HG02884 (cell line): ENCODE results near the gene EMX2.

Experiments
- ATAC-seq: cut with Tn5 transposase; IDR thresholded peaks from one replicate; pipeline ENCODE4 v1.9.1; 2021; ENCODE audit warnings: mild to moderate bottlenecking, moderate library complexity; ENCODE audit not compliant: unreplicated experiment

EMX2 gene

DNA sequence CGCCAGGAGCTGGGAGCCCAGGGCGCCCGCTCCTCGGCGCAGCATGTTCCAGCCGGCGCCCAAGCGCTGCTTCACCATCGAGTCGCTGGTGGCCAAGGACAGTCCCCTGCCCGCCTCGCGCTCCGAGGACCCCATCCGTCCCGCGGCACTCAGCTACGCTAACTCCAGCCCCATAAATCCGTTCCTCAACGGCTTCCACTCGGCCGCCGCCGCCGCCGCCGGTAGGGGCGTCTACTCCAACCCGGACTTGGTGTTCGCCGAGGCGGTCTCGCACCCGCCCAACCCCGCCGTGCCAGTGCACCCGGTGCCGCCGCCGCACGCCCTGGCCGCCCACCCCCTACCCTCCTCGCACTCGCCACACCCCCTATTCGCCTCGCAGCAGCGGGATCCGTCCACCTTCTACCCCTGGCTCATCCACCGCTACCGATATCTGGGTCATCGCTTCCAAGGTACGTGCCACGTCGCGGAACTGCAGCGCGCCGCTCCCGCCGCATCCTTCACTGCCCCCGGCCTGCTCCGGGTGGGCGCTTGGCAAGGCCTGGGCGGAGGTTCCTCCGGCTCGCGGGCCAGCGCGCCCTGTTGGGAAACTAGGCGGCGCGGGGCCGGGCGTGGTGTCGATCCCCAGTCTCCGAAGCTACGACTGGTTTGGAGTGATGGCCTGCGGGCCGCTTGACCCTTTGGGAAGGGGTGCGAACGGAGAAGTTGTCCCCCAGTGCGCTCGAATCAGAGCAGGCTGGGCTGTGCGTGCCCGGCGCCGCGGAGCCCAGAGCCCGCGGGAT is 868 bp downstream of the EMX2 start:
- ATAC-seq: no peak

- no peak for ATAC-seq
These were observed 1.6 kb downstream of the EMX2 start for GRCh38 chr10:117544004-117544701.

DNA sequence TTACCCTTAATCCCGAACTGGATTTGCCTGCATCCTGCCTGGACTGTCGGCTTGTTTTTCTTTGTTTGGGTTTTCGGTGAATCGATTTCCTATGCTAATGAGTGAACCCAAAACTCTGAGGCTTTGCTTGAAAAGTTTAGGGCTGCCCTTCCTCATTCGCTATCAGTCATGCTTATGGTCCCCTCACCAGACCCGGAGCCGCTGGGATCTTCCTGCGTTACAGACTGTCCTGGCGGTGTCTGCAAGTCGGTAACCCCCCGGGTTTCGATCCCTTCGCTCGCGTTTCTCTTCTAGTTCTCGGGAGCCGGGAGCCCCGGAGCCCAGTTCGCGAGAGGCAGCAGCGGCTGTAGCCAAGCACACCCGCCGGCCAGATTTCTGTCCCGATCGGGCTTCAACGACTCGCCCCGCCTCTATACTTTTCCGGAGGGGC is 2.2 kb downstream of the EMX2 start:
- ATAC-seq: no peak

GRCh38 chr10:117545141-117546019 is 2.8 kb downstream of the EMX2 start:
- ATAC-seq: no peak

- ATAC-seq: no peak
These were observed 3.6 kb downstream of the EMX2 start for GRCh38 chr10:117546020-117546580.

- ATAC-seq: no peak
These were observed 4.1 kb downstream of the EMX2 start for GRCh38 chr10:117546581-117547015.

DNA sequence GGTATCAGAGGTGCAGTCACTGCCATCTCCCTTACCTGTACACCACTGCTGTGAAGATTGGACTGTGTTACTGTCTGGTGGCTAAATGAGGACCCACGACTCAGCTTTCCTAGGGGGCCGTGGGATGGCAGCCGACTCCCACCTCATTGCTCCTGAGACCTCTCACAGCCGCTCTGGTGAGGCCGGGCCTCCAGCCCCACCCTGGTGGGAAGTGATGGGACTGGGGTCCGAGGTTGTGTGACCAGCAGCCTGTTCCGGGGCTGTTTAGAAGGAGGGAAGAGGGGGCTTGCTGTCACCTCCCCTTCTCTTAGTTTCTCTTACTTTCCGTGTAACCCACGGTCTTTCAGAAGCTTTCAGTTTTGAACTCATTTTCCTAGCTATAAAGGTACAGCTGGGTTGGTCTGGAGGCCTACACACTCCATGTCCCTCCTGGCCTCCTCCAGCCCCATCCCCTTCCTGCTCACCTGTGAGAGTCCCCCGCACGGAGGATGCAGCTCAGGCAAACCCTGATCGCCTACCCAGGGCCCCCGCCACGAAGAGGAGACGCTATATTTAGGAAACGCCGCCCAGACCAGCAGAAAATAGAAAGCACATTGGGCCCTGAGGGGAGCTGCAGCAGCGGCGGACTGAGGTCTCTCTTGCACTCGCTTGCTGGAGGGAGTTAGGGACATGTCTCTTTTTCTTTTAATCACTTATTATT is 4.6 kb downstream of the EMX2 start:
- no peak for ATAC-seq

GRCh38 chr10:117547716-117548668 is 5.4 kb downstream of the EMX2 start:
- no peak for ATAC-seq

DNA sequence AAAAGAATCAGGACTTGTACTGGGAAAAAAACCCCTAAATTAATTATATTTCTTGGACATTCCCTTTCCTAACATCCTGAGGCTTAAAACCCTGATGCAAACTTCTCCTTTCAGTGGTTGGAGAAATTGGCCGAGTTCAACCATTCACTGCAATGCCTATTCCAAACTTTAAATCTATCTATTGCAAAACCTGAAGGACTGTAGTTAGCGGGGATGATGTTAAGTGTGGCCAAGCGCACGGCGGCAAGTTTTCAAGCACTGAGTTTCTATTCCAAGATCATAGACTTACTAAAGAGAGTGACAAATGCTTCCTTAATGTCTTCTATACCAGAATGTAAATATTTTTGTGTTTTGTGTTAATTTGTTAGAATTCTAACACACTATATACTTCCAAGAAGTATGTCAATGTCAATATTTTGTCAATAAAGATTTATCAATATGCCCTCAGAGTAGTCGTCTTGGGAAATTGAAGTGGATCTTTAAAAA is 6.6 kb downstream of the EMX2 start:
- no peak for ATAC-seq

DNA sequence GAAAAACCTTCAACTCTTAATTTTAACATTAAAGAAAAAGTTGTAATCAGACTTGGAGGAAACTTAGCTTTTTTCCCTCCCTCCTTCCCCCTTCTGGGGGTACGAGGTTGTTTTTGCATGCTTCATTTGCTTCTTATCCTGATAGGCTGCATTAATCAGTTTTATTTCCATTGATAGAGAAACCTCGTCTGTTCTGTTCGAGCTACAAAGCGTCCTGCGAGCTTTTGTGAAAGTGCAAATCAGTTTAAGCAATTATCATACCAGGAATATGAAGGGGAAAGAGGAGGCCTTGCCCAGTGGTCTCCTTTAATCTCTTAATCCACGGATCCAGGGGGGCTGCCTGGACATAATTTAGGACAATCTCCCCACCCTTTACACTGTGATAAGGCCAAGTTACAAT is 7.5 kb downstream of the EMX2 start:
- no peak for ATAC-seq

- no peak for ATAC-seq
These were observed 8.2 kb downstream of the EMX2 start for GRCh38 chr10:117550599-117551329.

DNA sequence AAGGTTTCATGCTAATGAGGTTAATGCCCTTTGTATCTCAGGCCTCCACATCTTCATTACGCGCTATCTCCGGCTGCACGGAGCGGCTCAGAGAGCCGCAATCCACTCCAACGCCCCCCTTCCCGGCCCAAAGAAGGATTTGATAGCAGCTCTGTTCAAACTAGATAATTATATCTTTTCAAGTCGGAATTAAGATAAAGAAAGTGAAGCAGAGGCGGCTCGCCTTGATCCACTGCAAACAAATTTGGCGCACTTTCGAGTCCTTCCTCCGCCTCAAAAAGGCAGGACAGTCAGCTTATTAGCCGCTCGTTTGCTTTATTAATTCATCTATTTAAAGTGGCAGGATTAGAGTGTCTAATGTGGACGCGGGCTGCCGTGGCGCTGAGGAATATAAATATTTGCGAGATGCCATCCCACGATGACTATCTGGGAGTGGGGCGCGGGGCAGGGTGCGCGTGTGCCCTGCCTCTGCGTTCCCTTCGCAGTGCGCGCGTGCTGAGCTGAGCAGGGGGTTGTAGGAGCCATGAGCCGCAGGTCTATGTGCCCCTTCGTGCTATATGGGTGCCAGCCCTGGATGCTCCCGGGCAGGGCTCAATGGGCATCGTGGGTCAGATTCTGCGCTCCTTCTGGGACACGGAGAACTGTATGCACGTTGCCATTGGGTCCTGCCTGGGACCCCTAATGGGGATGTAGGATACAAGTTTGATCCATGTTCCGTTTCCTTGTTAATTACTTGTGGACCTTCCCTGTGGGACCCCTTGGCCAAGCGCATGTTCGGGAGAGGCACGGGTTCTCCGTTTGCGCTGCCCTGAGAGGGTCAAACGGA is 9.0 kb downstream of the EMX2 start:
- ATAC-seq: no peak

DNA sequence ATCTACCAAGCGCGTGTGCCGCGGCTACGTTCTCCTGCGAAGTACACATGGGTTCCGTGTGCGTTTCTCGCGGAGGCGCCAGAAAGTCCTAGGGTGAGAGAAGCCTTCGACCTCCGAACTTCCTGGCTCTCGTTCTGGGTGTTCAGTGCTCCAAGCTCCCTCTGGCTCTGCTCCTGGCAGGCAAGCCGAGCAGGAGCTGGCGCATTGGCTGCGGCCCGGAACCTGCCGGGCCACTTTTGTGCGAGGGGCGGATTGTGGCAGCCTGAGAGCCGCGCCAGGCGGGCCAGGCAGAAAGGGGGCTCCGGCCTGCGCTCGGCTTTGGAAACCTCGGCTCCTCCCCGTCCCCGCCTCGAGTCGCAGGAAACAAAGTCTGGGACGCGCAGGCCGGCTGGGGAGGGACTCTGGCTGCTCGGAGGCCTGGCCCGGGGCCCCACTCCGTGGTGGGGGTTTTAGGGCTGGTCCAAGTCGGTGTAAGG is 9.6 kb downstream of the EMX2 start:
- ATAC-seq: no peak

- ATAC-seq: no peak
These were observed 10.2 kb downstream of the EMX2 start for GRCh38 chr10:117552701-117553141.

DNA sequence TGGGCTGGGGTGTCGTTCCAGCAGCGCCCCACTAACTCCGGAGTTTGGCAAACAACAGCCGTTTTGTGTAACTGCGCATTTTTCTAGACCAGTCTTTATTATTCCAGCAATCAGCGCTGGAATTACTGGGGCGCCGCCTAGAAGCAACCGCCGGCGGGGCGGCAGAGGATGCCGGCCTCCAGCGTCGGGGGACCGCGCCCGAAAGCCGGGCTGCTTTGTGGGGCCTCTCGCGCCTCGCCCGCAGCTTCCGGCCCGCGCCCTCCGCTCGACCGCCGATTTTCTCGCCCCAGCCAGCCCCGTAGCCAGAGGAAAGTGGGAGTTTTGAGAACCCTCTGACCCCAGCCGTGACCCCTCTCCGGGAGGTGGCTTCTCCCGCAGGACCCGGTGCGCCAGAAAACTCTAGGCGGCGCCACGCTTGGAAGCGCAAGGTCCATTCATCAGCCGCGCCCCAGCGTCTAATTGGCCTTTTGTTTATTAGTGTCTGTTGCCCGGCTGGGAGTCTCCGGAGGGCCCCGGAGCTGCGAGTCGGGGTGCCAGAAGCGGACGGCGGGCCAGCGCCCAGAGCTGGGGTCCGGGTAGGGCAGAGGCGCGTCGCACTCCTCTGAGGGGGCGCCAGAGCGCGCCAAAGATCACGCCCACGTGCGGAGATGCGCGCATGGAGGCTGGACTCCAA is 10.7 kb downstream of the EMX2 start:
- ATAC-seq: no peak

DNA sequence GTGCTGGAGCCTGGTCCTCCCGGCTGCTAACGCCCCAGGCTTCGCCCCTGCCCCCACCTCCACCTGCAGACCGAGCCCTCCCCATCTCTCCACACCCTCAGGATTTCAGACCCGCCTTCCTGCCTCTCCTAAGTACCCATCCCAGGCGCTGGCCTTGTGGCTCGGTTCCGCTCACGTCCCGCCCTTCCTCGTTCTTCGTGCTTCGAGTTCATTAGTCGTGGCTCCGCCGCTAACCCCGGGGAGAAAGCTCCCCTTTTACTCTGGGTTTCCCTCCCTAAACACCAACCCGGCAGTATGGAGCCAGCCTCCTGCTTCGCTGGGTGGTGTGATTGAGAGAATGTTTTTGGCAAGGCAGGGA is 11.2 kb downstream of the EMX2 start:
- no peak for ATAC-seq

DNA sequence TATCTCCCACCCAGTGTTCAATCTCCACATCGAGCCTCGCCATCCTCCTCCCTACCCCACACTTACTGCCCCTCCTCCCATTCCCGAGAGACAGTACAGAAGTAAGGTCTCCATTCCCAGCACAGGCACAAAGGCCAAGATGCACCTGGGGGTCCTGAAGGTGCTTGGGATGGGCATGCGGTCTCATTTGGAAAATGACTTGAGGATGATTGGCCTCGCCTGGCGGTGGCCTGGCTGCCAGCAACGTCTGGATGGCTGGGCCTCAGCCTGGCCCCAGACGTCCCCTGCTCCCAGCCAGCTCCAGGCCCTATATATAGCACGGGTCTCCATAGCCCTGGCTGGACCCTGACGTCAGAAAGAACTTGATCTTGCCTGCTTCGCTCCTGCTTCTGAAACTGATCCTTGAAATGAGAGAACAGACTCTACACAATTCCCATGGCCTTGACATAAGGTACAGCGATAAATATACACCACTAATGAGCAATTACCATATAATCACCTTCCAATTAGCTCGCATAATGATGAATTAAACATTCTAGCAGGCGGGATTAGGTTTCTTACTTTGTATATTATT is 11.8 kb downstream of the EMX2 start:
- ATAC-seq: no peak
